Panc1 (cell line): ENCODE results near the gene GPC6.

Source experiments
- CTCF ChIP-seq: fragments of 450-650 bp; IDR thresholded peaks from 2 replicates; pipeline ENCODE4 v1.5.1; 2017; ENCODE audit warnings: mild to moderate bottlenecking
- POLR2AphosphoS5 ChIP-seq: IDR thresholded peaks from 2 replicates; pipeline ENCODE4 v1.6.1; 2012; ENCODE audit warnings: mild to moderate bottlenecking, low read depth, low read length, moderate library complexity
- SIN3A ChIP-seq: IDR thresholded peaks from 2 replicates; pipeline ENCODE4 v1.6.1; 2012; ENCODE audit warnings: low read depth, mild to moderate bottlenecking, low read length, moderate library complexity, borderline replicate concordance; ENCODE audit not compliant: insufficient read depth

DNA sequence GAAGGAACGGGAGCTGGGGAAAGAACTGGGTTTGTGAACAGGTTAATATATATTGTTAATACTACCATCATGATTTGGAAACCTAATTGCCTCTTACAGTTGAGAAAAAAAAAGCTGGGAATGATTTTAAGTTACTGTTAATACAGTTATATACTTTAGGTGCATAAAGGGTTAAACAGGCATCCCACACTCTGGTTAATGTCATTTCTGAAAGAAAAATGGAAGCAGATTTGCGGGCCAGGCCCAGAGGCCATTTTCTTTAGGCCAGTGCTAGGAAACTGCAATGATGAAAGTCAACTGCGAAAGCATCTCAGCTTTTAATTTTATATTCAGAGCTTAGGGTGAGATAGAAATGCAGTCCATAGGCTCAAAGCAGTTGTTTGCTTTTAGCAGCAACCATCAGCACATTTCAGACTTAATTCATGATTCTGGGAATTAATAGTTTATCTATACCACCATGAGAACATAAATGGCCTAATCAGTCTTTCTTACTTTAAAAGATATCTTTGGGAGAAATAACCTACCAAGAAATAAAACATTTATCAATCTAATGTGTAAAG, 592.8 kb downstream of the GPC6 start:
- no peak for TF ChIP-seq CTCF
- TF ChIP-seq SIN3A = no peak
- no peak for TF ChIP-seq POLR2AphosphoS5
